ENCODE results near the gene FAHD1.

The FAHD1 gene

DNA sequence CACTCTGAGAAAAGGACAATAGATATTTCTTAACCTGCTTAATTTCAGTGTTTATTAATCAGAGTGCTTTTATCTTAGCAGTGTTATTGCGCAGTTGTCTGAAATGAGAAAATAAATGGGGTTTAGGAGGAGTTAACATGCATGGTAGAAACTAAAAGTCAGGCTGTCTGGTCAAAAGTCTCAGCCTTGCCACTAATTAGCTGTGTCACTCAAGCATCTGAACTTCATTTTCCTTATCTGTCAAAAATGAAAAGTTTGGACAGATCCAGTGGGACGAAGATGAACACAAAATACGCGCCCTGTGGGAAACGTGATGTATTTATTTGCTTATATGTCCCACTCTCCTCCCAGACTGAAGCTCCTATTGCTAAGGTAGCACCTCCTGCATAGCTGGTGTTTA, 51.2 kb downstream of the FAHD1 start:
- DNase-seq (ENCODE audit: low read depth in 2 of 2, low spot score in 1 of 2) = no peak
